ENCODE data around the gene REPIN1.

DNA sequence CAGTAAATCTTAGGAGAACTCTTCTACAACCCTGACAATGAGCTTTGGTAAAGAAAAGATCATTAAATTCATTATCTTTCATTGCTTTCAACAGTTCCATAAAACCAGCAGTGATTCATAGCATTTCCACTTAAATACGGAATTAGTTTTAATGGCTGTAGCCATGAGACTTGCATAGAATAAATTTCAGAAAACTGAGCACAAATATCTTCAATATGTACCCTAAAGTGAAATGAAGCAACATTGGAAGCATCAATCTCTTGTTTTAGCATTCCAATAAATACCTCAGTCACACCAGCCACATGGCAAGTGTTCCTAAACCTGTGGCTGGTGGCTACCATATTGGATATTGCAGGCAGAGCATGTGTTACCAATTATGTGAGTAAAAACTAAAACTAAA, 23.6 kb upstream of the REPIN1 start:
- TF ChIP-seq, protein P1, sequence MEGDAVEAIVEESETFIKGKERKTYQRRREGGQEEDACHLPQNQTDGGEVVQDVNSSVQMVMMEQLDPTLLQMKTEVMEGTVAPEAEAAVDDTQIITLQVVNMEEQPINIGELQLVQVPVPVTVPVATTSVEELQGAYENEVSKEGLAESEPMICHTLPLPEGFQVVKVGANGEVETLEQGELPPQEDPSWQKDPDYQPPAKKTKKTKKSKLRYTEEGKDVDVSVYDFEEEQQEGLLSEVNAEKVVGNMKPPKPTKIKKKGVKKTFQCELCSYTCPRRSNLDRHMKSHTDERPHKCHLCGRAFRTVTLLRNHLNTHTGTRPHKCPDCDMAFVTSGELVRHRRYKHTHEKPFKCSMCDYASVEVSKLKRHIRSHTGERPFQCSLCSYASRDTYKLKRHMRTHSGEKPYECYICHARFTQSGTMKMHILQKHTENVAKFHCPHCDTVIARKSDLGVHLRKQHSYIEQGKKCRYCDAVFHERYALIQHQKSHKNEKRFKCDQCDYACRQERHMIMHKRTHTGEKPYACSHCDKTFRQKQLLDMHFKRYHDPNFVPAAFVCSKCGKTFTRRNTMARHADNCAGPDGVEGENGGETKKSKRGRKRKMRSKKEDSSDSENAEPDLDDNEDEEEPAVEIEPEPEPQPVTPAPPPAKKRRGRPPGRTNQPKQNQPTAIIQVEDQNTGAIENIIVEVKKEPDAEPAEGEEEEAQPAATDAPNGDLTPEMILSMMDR (IDR thresholded peaks at IDR 0.05), result no peak
- TF ChIP-seq POLR2A (IDR thresholded peaks at IDR 0.05), result no peak
